ENCODE measurements around the gene MND1.
A peak's percentile ranks its signal among the peaks of the same experiment; 100 is the strongest.

MND1 gene

DNA sequence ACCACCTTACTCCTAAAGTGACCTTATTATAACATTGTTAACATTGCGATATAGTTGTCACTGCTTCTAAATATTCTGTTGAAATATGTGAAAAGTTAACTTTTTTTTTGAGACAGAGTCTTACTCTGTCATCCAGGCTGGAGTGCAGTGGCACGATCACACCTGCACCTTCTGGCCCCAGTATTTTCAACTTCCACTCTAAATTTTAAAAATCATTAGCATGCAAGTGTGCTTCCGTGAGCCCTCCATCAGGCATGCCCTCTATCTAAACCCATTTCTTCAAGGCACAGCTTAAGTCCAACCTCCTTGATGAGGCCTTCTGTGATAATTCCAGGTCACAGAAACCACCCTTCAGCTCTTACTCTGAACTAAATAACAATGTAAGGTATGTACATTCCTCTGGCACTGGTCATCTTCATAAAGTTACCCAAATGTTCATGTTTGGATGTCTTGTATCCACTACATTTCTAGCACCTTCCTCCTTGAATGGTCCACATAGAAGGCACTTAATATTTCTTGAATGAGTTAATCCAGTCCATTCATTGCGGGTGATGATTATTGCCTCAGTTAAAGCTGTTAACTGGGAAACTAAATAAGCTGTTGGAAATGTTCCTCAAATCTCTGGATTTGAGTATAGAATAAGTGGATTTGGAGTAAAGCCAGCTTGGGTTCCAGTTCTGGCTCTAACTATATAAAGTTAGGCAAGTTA is 83.0 kb downstream of the MND1 start:
- ATAC-seq (ENCODE audit: low read depth), result peak; percentile 93
- Histone ChIP-seq H3K4me3 (ENCODE audit: severe bottlenecking) (no peak overlapping the region), H3K27ac (ENCODE audit: poor library complexity, severe bottlenecking) (peak overlapping the region; percentile 42), H3K27me3 (ENCODE audit: insufficient read depth, poor library complexity, severe bottlenecking) (no peaks in the 10 kb centered on the region), H3K9me3 (ENCODE audit: severe bottlenecking) (no peaks in the 10 kb centered on the region), H3K4me1 (ENCODE audit: insufficient read depth, poor library complexity, severe bottlenecking) (no peaks in the 10 kb centered on the region), H3K36me3 (ENCODE audit: low read depth) (no peaks in the 10 kb centered on the region)
- DNase-seq (ENCODE audit: low spot score), result no peak
- TF ChIP-seq, protein P1, sequence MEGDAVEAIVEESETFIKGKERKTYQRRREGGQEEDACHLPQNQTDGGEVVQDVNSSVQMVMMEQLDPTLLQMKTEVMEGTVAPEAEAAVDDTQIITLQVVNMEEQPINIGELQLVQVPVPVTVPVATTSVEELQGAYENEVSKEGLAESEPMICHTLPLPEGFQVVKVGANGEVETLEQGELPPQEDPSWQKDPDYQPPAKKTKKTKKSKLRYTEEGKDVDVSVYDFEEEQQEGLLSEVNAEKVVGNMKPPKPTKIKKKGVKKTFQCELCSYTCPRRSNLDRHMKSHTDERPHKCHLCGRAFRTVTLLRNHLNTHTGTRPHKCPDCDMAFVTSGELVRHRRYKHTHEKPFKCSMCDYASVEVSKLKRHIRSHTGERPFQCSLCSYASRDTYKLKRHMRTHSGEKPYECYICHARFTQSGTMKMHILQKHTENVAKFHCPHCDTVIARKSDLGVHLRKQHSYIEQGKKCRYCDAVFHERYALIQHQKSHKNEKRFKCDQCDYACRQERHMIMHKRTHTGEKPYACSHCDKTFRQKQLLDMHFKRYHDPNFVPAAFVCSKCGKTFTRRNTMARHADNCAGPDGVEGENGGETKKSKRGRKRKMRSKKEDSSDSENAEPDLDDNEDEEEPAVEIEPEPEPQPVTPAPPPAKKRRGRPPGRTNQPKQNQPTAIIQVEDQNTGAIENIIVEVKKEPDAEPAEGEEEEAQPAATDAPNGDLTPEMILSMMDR (IDR thresholded peaks at IDR 0.05; ENCODE audit: poor library complexity, severe bottlenecking), result no peak

DNA sequence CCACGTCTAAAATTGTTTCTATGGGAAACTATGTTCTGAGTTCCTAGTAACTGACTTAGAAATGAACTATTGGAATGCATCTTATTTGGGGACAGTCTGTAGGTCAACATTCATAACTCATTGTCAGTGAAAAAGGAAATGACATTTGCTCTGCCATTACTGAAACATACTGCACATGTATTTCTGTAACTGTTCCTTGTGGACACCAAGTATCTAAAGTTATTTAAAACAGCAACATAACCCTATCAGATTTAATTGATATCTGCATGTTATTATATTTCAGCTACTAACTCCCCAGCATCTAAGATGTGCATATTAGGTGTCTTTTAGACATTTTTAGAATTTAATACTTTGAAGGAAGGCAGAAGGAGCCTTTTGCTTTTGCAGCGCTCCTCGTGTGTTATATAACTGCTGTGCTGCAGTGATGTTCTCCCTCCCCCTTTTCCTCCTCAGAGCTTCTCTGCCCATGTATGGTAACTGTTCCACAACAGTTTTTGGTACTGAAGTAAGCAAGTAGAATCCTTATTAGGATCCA is 84.5 kb downstream of the MND1 start:
- no peak overlapping the region for H3K27ac ChIP-seq (ENCODE audit: poor library complexity, severe bottlenecking)
- ATAC-seq (ENCODE audit: low read depth), result no peak

DNA sequence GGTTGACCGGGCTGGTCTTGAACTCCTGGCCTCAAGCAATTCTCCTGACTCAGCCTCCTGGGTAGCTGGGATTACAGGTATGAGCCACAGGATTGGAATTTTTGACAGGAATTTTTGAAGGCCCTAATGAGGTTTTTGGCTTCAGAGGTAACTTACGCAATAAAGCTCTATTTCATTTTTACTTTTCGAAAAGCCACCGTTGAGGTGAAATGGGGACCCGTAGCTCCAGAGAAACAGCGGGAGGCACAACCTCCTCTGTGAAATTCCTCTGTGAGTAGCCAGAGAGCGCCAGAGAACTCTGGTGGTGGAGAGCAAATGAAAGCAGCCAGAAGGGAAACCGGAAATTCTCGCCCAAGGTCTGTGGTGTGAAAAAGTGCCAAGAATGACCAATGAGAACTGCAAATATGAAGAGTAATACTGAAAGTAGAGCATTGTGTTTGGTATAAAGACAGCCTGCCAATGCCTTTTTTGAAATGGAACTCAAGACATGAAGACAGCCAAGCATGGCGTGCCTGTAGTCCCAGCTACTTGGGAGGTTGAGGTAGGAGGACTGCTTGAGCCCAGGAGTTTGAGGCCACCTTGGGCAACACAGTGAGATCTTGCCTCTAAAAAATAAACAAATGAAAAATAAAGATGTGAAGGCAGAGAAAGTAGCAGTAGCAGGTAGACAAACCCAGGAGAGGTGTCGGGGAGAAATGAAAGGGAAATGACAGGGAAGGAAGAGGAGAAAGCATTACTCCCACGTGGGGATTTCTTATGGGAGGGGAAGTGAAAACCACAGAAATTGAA is 88.7 kb downstream of the MND1 start:
- peak overlapping the region; percentile 17 for H3K27ac ChIP-seq (ENCODE audit: poor library complexity, severe bottlenecking)
- no peaks in the 10 kb centered on the region for H3K36me3 ChIP-seq (ENCODE audit: low read depth)
- no peaks in the 10 kb centered on the region for H3K4me1 ChIP-seq (ENCODE audit: insufficient read depth, poor library complexity, severe bottlenecking)

More for the DNA sequence above, 84.5 kb downstream of the MND1 start:
- Histone ChIP-seq H3K4me1 (ENCODE audit: insufficient read depth, poor library complexity, severe bottlenecking) (no peaks in the 10 kb centered on the region), H3K27me3 (ENCODE audit: insufficient read depth, poor library complexity, severe bottlenecking) (no peaks in the 10 kb centered on the region), H3K4me3 (ENCODE audit: severe bottlenecking) (no peak overlapping the region), H3K36me3 (ENCODE audit: low read depth) (no peaks in the 10 kb centered on the region), H3K9me3 (ENCODE audit: severe bottlenecking) (no peaks in the 10 kb centered on the region)
- no peak for DNase-seq (ENCODE audit: low spot score)
- TF ChIP-seq, protein P1 (IDR thresholded peaks at IDR 0.05; ENCODE audit: poor library complexity, severe bottlenecking), result no peak

DNA sequence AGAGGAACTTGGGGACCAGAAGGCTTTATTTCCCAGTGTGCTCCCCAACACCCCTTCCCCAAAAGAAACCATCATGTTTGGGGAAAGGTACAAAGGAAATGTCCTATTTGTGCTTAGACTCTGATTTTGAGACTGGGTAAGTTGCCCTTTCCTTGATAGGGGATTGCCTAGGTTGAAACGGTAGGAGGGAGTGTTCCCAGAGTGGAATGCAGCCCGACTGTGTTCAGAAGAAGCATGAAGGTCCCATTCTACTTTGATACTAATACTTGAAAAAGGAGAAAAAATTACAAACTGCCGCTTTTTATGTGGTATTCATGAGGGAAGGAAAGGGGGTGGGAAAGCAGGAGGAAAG is 89.2 kb downstream of the MND1 start:
- no peaks in the 10 kb centered on the region for H3K27me3 ChIP-seq (ENCODE audit: insufficient read depth, poor library complexity, severe bottlenecking)
- no peaks in the 10 kb centered on the region for H3K36me3 ChIP-seq (ENCODE audit: low read depth)
- no peak for ATAC-seq (ENCODE audit: low read depth)
- no peak overlapping the region for H3K4me3 ChIP-seq (ENCODE audit: severe bottlenecking)
- H3K4me1 ChIP-seq (ENCODE audit: insufficient read depth, poor library complexity, severe bottlenecking), result no peaks in the 10 kb centered on the region
- H3K27ac ChIP-seq (ENCODE audit: poor library complexity, severe bottlenecking), result peak overlapping the region; percentile 17
- no peaks in the 10 kb centered on the region for H3K9me3 ChIP-seq (ENCODE audit: severe bottlenecking)
- no peak for DNase-seq (ENCODE audit: low spot score)
- TF ChIP-seq, protein P1 (IDR thresholded peaks at IDR 0.05; ENCODE audit: poor library complexity, severe bottlenecking), result no peak

More for the DNA sequence above, 88.7 kb downstream of the MND1 start:
- peak; percentile 77 for ATAC-seq (ENCODE audit: low read depth)
- DNase-seq (ENCODE audit: low spot score), result peak; percentile 61
- no peak overlapping the region for H3K4me3 ChIP-seq (ENCODE audit: severe bottlenecking)
- no peaks in the 10 kb centered on the region for H3K9me3 ChIP-seq (ENCODE audit: severe bottlenecking)
- TF ChIP-seq, protein P1 (IDR thresholded peaks at IDR 0.05; ENCODE audit: poor library complexity, severe bottlenecking), result peak; percentile 74
- no peaks in the 10 kb centered on the region for H3K27me3 ChIP-seq (ENCODE audit: insufficient read depth, poor library complexity, severe bottlenecking)
